Activated T-cell treated with anti-CD3 and anti-CD28 coated beads, Interleukin-2, amount 50 U/mL, for 4 hours (primary cell): ENCODE data around the gene LITAFD. TPM values are rescaled to one million over a fixed set of nuclear protein-coding genes. Genes with fewer than 3 reads are reported as not detected.

ENCODE experiments used
- ATAC-seq, 2 donors: fragments of 200-7000 bp; cut with Tn5 transposase; one replicate each; pipeline ENCODE4 v1.10.0; 2021
- DNase-seq: peaks from one replicate; pipeline ENCODE4 v3.0.0-alpha.2; 2020
- H3K27me3 Mint-ChIP-seq: one replicate; pipeline ENCODE4 v1.8.0; 2021; ENCODE audit warnings: low read depth, mixed read lengths
- H3K36me3 Mint-ChIP-seq: one replicate; pipeline ENCODE4 v1.8.0; 2022; ENCODE audit warnings: mixed read lengths; ENCODE audit not compliant: insufficient read depth
- H3K4me1 Mint-ChIP-seq: one replicate; pipeline ENCODE4 v1.8.0; 2021; ENCODE audit warnings: low read depth, mixed read lengths
- H3K4me3 Mint-ChIP-seq: one replicate; pipeline ENCODE4 v1.8.0; 2021; ENCODE audit warnings: mild to moderate bottlenecking, moderate library complexity, mixed read lengths
- H3K9me3 Mint-ChIP-seq: one replicate; pipeline ENCODE4 v1.8.0; 2021; ENCODE audit warnings: mixed read lengths
- total RNA-seq, 3 donors: library from RNA; stranded (reverse); gene quantifications; one replicate each; pipeline ENCODE4 v1.2.1, GENCODE V29; 2021

Gene LITAFD
- total RNA-seq, 3 donors from 2014 or later: not detected

- DNase-seq: no peak
- peaks cover 43% of the 10 kb centered on the region for H3K36me3 Mint-ChIP-seq
- H3K4me3 Mint-ChIP-seq: no peak overlapping the region
- peak; percentile 25 to 31 for ATAC-seq
- H3K4me1 Mint-ChIP-seq: peaks cover 49% of the 10 kb centered on the region
- no peaks in the 10 kb centered on the region for H3K9me3 Mint-ChIP-seq
- no peaks in the 10 kb centered on the region for H3K27me3 Mint-ChIP-seq
These were observed 39.3 kb downstream of the LITAFD start for GRCh38 chr16:8921347-8921984.

- DNase-seq (no peak), ATAC-seq (no peak)
- no peaks in the 10 kb centered on the region for H3K9me3 Mint-ChIP-seq
- H3K4me3 Mint-ChIP-seq: no peak overlapping the region
- peaks cover 57% of the 10 kb centered on the region for H3K4me1 Mint-ChIP-seq
- H3K36me3 Mint-ChIP-seq: peaks cover 42% of the 10 kb centered on the region
- H3K27me3 Mint-ChIP-seq: no peaks in the 10 kb centered on the region
These were observed 41.0 kb downstream of the LITAFD start for GRCh38 chr16:8923199-8923598.

- ATAC-seq: no peak
- no peak for DNase-seq
- Mint-ChIP-seq H3K36me3 (peaks cover 45% of the 10 kb centered on the region), H3K4me1 (peaks cover 60% of the 10 kb centered on the region), H3K27me3 (no peaks in the 10 kb centered on the region), H3K9me3 (no peaks in the 10 kb centered on the region), H3K4me3 (no peak overlapping the region)
These were observed 42.1 kb downstream of the LITAFD start for GRCh38 chr16:8924214-8924613.

- DNase-seq: no peak
- Mint-ChIP-seq H3K9me3 (no peaks in the 10 kb centered on the region), H3K36me3 (peaks cover 44% of the 10 kb centered on the region), H3K4me3 (no peak overlapping the region), H3K4me1 (peaks cover 57% of the 10 kb centered on the region), H3K27me3 (no peaks in the 10 kb centered on the region)
- ATAC-seq: no peak
These were observed 43.3 kb downstream of the LITAFD start for GRCh38 chr16:8925455-8925854.

GRCh38 chr16:8926827-8927226 lies 44.7 kb downstream of the LITAFD start:
- H3K4me1 Mint-ChIP-seq: peaks cover 50% of the 10 kb centered on the region
- H3K4me3 Mint-ChIP-seq: no peak overlapping the region

GRCh38 chr16:8928467-8928957 lies 46.4 kb downstream of the LITAFD start:
- DNase-seq: no peak
- Mint-ChIP-seq H3K27me3 (no peaks in the 10 kb centered on the region), H3K4me1 (peaks cover 55% of the 10 kb centered on the region), H3K36me3 (peaks cover 32% of the 10 kb centered on the region), H3K4me3 (no peak overlapping the region), H3K9me3 (no peaks in the 10 kb centered on the region)
- ATAC-seq: peak; percentile 80 to 88

More at GRCh38 chr16:8926827-8927226, 44.7 kb downstream of the LITAFD start:
- ATAC-seq (no peak), DNase-seq (no peak)
- peaks cover 39% of the 10 kb centered on the region for H3K36me3 Mint-ChIP-seq
- no peaks in the 10 kb centered on the region for H3K27me3 Mint-ChIP-seq
- H3K9me3 Mint-ChIP-seq: no peaks in the 10 kb centered on the region

GRCh38 chr16:8929086-8929748 lies 47.1 kb downstream of the LITAFD start:
- no peak overlapping the region for H3K4me3 Mint-ChIP-seq
- H3K4me1 Mint-ChIP-seq: peaks cover 58% of the 10 kb centered on the region
- ATAC-seq: no peak
- H3K9me3 Mint-ChIP-seq: no peaks in the 10 kb centered on the region
- peaks cover 30% of the 10 kb centered on the region for H3K36me3 Mint-ChIP-seq
- H3K27me3 Mint-ChIP-seq: no peaks in the 10 kb centered on the region
- no peak for DNase-seq

- Mint-ChIP-seq H3K4me3 (no peak overlapping the region), H3K27me3 (no peaks in the 10 kb centered on the region), H3K9me3 (no peaks in the 10 kb centered on the region), H3K4me1 (peaks cover 69% of the 10 kb centered on the region), H3K36me3 (peaks cover 25% of the 10 kb centered on the region)
- ATAC-seq: no peak
- peak; percentile 46 for DNase-seq
These were observed 49.7 kb downstream of the LITAFD start for GRCh38 chr16:8931859-8932258.

- H3K4me3 Mint-ChIP-seq: no peak overlapping the region
- H3K4me1 Mint-ChIP-seq: peaks cover 76% of the 10 kb centered on the region
- ATAC-seq: no peak
These were observed 52.5 kb downstream of the LITAFD start for GRCh38 chr16:8934601-8935000.

More at GRCh38 chr16:8934601-8935000, 52.5 kb downstream of the LITAFD start:
- DNase-seq: no peak
- Mint-ChIP-seq H3K36me3 (peaks cover 7% of the 10 kb centered on the region), H3K27me3 (no peaks in the 10 kb centered on the region), H3K9me3 (no peaks in the 10 kb centered on the region)

Other genes starting within 250 kb of the LITAFD start
- 1 to 10 TPM; 3.4 to 6.4 (median 4.5) TPM for gene ABAT, start 207.7 kb upstream of the LITAFD start, total RNA-seq
- gene TMEM186, start 84.7 kb upstream of the LITAFD start, total RNA-seq: 10 to 100 TPM; 13.2 to 14.5 (median 13.9) TPM
- gene PMM2, start 84.5 kb upstream of the LITAFD start, total RNA-seq: 10 to 100 TPM; 85.4 to 95.5 (median 89.6) TPM
- gene CARHSP1, start 13.3 kb upstream of the LITAFD start, total RNA-seq: 10 to 100 TPM; 14.7 to 17.8 (median 16.8) TPM
- 100 to 1,000 TPM; 189 to 210 (median 196) TPM for gene USP7, start 81.6 kb downstream of the LITAFD start, total RNA-seq
- 10 to 100 TPM; 64.2 to 75.7 (median 70.0) TPM for gene HAPSTR1, start 209.3 kb downstream of the LITAFD start, total RNA-seq